ENCODE data around the gene ETFB.
A peak's percentile ranks its signal among the peaks of the same experiment; 100 is the strongest.

ETFB gene

GRCh38 chr19:51367565-51368365, 1.6 kb upstream of the ETFB start:
- in situ Hi-C loops (cut with MboI; ENCODE audit: low sequenced_read_pairs, unreplicated experiment) = no loop called here
- peak; percentile 99 for DNase-seq (ENCODE audit: low spot score)
- TF ChIP-seq CTCF (IDR thresholded peaks at IDR 0.05; ENCODE audit: borderline replicate concordance, control extremely low read depth, extremely low read depth, insufficient read depth, missing control alignments) = no peak

- DNase-seq (ENCODE audit: low spot score) = no peak
- TF ChIP-seq CTCF (IDR thresholded peaks at IDR 0.05; ENCODE audit: borderline replicate concordance, control extremely low read depth, extremely low read depth, insufficient read depth, missing control alignments) = no peak
- in situ Hi-C loops (cut with MboI; ENCODE audit: low sequenced_read_pairs, unreplicated experiment) = no loop called here
Measured at GRCh38 chr19:51367255-51367564, 1.0 kb upstream of the ETFB start.

- peak; percentile 97 for DNase-seq (ENCODE audit: low spot score)
- in situ Hi-C loops (cut with MboI; ENCODE audit: low sequenced_read_pairs, unreplicated experiment) = no loop called here
- no peak for TF ChIP-seq CTCF (IDR thresholded peaks at IDR 0.05; ENCODE audit: borderline replicate concordance, control extremely low read depth, extremely low read depth, insufficient read depth, missing control alignments)
Measured at GRCh38 chr19:51366389-51367254, 434 bp upstream of the ETFB start.

- in situ Hi-C loops (cut with MboI; ENCODE audit: low sequenced_read_pairs, unreplicated experiment) = no loop called here
- no peak for DNase-seq (ENCODE audit: low spot score)
- TF ChIP-seq CTCF (IDR thresholded peaks at IDR 0.05; ENCODE audit: borderline replicate concordance, control extremely low read depth, extremely low read depth, insufficient read depth, missing control alignments) = no peak
Measured at GRCh38 chr19:51365211-51365964, 800 bp downstream of the ETFB start.

- TF ChIP-seq CTCF (IDR thresholded peaks at IDR 0.05; ENCODE audit: borderline replicate concordance, control extremely low read depth, extremely low read depth, insufficient read depth, missing control alignments) = no peak
- no peak for DNase-seq (ENCODE audit: low spot score)
- in situ Hi-C loops (cut with MboI; ENCODE audit: low sequenced_read_pairs, unreplicated experiment) = no loop called here
Measured at GRCh38 chr19:51364200-51365106, 1.7 kb downstream of the ETFB start.
